Inflammatory macrophage (primary cell): ENCODE data around the gene MS4A1.
"Not testable (repeated sequence)": the region's sequence is repeated elsewhere in the genome, so short reads cannot be mapped to it uniquely, and the experiment has no call there.

Experiments used
- DNase-seq, 2 donors: peaks; one replicate each; pipeline ENCODE4 v3.0.0-alpha.2; 2020 to 2022

Gene MS4A1

DNA sequence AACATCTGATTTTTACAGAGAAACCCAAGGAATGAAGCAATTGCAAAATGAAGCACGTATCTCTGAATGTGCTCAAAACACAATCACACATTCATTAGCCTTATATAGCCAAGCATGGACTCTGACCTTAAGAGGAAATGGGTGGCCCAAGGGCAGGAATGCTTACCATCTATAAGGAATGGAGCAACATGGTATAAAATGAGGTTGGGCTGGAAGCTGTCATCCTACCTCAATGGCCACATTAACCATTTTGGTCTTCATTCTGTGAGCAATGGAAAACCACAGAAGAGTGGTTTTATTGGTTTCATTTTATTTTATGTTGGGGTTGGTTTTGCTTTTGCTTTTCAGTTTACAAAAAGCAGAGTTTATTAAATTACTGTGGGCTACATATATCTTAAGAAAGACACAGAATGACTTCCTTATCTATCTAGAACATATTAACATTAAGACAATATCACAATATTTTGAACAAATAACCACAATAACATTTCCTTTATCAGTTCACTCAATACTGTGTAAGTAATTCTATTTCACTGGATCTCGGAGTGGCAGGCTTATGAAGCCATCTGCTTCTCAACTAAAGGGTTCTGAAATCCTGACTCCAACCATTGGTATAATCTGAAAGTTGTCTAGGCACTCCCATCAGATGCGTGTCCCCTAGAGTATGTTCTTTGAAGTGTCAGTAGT is 48.7 kb downstream of the MS4A1 start:
- DNase-seq = no peak

DNA sequence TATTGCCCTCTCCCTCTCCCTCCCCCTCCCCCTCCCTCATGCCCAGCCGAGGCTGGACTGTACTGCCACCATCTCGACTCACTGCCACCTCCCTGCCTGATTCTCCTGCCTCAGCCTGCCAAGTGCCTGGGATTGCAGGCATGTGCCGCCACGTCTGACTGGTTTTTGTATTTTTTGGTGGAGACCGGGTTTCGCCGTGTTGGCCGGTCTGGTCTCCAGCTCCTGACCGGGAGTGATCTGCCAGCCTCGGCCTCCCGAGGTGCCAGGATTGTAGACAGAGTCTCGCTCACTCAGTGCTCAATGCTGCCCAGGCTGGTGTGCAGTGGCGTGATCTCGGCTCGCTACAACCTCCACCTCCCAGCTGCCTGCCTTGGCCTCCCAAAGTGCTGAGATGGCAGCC is 54.0 kb downstream of the MS4A1 start:
- not testable (repeated sequence) for DNase-seq

- not testable (repeated sequence) for DNase-seq
Measured at GRCh38 chr11:60510209-60510608, 54.6 kb downstream of the MS4A1 start.

- no peak for DNase-seq
Measured at GRCh38 chr11:60511393-60511792, 55.7 kb downstream of the MS4A1 start.

DNA sequence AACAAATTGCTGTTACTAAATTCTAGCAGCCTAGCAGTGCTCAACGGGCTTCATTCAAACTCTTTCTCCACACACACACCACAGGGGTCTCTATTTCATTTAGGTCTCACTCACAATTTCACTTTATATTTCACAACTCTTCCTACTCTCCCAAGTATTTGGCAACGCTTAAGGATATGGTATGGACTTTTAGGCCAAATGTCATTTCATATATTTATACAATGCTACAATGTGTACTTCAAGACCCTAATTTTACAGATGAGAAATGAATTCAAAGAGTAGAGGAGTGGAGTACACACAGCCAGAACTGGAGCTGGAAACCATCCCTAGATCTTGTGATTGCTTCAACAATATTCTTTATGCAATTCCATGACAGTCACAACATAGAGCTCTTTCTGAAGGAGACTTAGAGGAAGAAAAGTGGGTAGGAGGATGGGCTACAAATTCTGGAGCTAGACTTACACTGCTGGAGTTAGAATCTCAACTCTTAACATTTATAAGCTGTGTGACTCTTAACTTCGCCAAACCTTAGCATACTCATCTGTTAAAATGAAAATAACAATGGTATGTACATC is 57.1 kb downstream of the MS4A1 start:
- DNase-seq = peak in 1 of 2 donors; percentile 18

GRCh38 chr11:60513496-60514460 is 58.1 kb downstream of the MS4A1 start:
- DNase-seq = peak in 1 of 2 donors; percentile 13

DNA sequence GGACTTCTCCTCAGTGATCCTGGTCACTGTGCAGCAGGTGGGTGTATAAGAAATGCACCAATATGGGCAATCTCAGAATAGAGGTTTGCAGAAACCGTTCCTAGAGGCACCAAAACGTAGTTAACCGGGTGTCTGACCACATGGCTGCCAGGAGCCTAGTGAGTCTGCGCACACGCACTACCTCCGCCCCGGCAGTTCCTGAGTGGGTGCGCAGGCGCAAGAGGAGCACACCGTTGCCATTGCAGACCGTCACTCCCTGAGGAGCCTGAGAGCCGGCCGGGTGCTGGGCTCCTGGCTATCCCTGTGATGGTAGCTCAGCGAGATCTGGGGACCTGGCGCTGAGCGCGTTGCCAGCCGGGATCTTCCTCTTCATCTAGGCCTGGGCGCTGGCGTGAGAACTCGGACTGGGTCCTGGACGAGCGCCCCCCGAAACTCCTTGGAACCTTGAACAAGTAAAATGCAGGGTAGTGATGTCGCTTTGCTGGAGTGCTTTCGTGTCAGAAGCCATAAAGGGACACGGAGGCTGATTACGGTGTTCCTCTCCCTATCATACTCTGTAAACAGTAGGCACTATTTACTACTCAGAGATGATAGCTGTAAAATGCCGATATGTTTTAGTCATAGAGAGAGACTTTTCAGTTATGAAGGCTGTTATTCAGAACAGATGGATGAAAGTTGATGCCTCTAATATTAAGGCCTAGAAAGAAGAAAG is 59.7 kb downstream of the MS4A1 start, which contains the start of gene MS4A13:
Gene MS4A13 (plus strand): TSS at position 249 of the 712 bp plus-strand sequence. CDS start 2,692 bp downstream, outside the sequence.
- DNase-seq = no peak
